SK-N-SH treated with all-trans-retinoic acid at 6 μM for 48 hours (cell line): ENCODE results near the gene GANC.

ENCODE experiments used
- ARNTL ChIP-seq: fragments of 450-650 bp; formaldehyde crosslinking; IDR thresholded peaks from 2 replicates; pipeline ENCODE4 v1.5.0; 2020; ENCODE audit warnings: low read depth, mild to moderate bottlenecking, moderate library complexity, borderline replicate concordance
- CSRNP3 ChIP-seq: fragments of 250-450 bp; sonication (Bioruptor Pico); IDR thresholded peaks from 2 replicates; pipeline ENCODE4 v1.5.1; 2021; ENCODE audit warnings: mild to moderate bottlenecking, moderate library complexity
- OSR1 ChIP-seq: fragments of 250-450 bp; sonication (Bioruptor Pico); IDR thresholded peaks from 2 replicates; pipeline ENCODE4 v1.8.0; 2022; ENCODE audit warnings: moderate library complexity, mild to moderate bottlenecking, inconsistent platforms
- PATZ1 ChIP-seq: fragments of 250-450 bp; sonication (Bioruptor Pico); IDR thresholded peaks from 2 replicates; pipeline ENCODE4 v1.8.0; 2020; ENCODE audit warnings: mild to moderate bottlenecking, moderate library complexity, borderline replicate concordance
- PPARA ChIP-seq: fragments of 250-450 bp; sonication (Bioruptor Pico); IDR thresholded peaks from 2 replicates; pipeline ENCODE4 v1.5.0; 2020; ENCODE audit warnings: mild to moderate bottlenecking, borderline replicate concordance
- SNAI2 ChIP-seq: fragments of 250-450 bp; sonication (Bioruptor Pico); IDR thresholded peaks from 2 replicates; pipeline ENCODE4 v1.5.0; 2020; ENCODE audit warnings: mild to moderate bottlenecking, moderate library complexity
- ZNF70 ChIP-seq: fragments of 450-650 bp; formaldehyde crosslinking; IDR thresholded peaks from 2 replicates; pipeline ENCODE4 v1.5.0; 2020; ENCODE audit warnings: mild to moderate bottlenecking, moderate library complexity

GRCh38 chr15:42233107-42233506, 39.9 kb upstream of the GANC start:
- TF ChIP-seq ARNTL (CRISPR knock-in tag) (no peak), PATZ1 (CRISPR knock-in tag) (no peak), PPARA (CRISPR knock-in tag) (no peak), SNAI2 (CRISPR knock-in tag) (no peak), CSRNP3 (CRISPR knock-in tag) (no peak), OSR1 (CRISPR knock-in tag) (no peak), ZNF70 (CRISPR knock-in tag) (no peak)
